ENCODE data around the gene ZNF282. TPM values are rescaled to one million over a fixed set of nuclear protein-coding genes. Genes with fewer than 3 reads are reported as not detected.

The ZNF282 gene
- total and polyA plus RNA-seq, 9 of the 15 experiments (the other 6 are each of a cell fraction or from before 2014, with no cell fraction given), result 0.76 to 58.6 (median 17.4) TPM

- no peak for TF ChIP-seq RAD51 (IDR thresholded peaks at IDR 0.05; ENCODE audit: borderline replicate concordance, low read depth)
- TF ChIP-seq DIDO1 (tag; IDR thresholded peaks at IDR 0.05; ENCODE audit: low read depth), result no peak
- no peak; the same call in 1 of the 2 replicates for TF ChIP-seq ATF6 (CRISPR knock-in tag; IDR thresholded peaks at IDR 0.05)
- TF ChIP-seq, protein P1, sequence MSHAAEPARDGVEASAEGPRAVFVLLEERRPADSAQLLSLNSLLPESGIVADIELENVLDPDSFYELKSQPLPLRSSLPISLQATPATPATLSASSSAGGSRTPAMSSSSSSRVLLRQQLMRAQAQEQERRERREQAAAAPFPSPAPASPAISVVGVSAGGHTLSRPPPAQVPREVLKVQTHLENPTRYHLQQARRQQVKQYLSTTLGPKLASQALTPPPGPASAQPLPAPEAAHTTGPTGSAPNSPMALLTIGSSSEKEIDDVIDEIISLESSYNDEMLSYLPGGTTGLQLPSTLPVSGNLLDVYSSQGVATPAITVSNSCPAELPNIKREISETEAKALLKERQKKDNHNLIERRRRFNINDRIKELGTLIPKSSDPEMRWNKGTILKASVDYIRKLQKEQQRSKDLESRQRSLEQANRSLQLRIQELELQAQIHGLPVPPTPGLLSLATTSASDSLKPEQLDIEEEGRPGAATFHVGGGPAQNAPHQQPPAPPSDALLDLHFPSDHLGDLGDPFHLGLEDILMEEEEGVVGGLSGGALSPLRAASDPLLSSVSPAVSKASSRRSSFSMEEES (CRISPR knock-in tag; IDR thresholded peaks at IDR 0.05), result no peak
- TF ChIP-seq ZBTB8A (IDR thresholded peaks at IDR 0.05; ENCODE audit: partially characterized antibody), result no peak
- no peak for TF ChIP-seq HDAC3 (IDR thresholded peaks at IDR 0.05; ENCODE audit: borderline replicate concordance, partially characterized antibody)
- no peak for TF ChIP-seq CBX8 (IDR thresholded peaks at IDR 0.05; ENCODE audit: borderline replicate concordance, extremely low read depth, low read depth, low read length, poor library complexity, severe bottlenecking)
- no peak for TF ChIP-seq ZNF253 (CRISPR knock-in tag; conservative IDR thresholded peaks at IDR 0.05)
- TF ChIP-seq FOXK2 (conservative IDR thresholded peaks at IDR 0.05 in 1 of 2, IDR thresholded peaks at IDR 0.05 in 1 of 2; ENCODE audit: low read depth in 2 of 2), result no peak
- peak; percentile 88 for TF ChIP-seq RB1 (IDR thresholded peaks at IDR 0.05; ENCODE audit: low read depth)
- TF ChIP-seq MYC (IDR thresholded peaks at IDR 0.05; ENCODE audit: low read depth, low read length), result peak; percentile 96
- no peak for TF ChIP-seq MYC (CRISPR knock-in tag; IDR thresholded peaks at IDR 0.05; ENCODE audit: borderline replicate concordance, low read depth)
- TF ChIP-seq ZKSCAN1 (IDR thresholded peaks at IDR 0.05; ENCODE audit: low read depth, low read length), result no peak
- no peak for TF ChIP-seq ZNF280B (CRISPR knock-in tag; IDR thresholded peaks at IDR 0.05)
- no peak for TF ChIP-seq ZNF445 (CRISPR knock-in tag; IDR thresholded peaks at IDR 0.05; ENCODE audit: low read depth)
- no peak for TF ChIP-seq SPI1 (IDR thresholded peaks at IDR 0.05; ENCODE audit: borderline replicate concordance, low read depth, low read length)
- peak; percentile 65 for TF ChIP-seq SMAD4 (CRISPR knock-in tag; conservative IDR thresholded peaks at IDR 0.05)
- no peak for TF ChIP-seq ZNF184 (CRISPR knock-in tag; IDR thresholded peaks at IDR 0.05)
- TF ChIP-seq PTBP1 (IDR thresholded peaks at IDR 0.05; ENCODE audit: low read depth, low read length), result no peak
- peak; percentile 40 to 49; a peak in 2 of 4 replicates for TF ChIP-seq NRF1 (conservative IDR thresholded peaks at IDR 0.05 in 1 of 2, IDR thresholded peaks at IDR 0.05 in 1 of 2)
- TF ChIP-seq ZNF280A (IDR thresholded peaks at IDR 0.05; ENCODE audit: low read depth, partially characterized antibody), result no peak
Measured at GRCh38 chr7:149261829-149262617, 66.7 kb downstream of the ZNF282 start, which contains the start of gene ZNF783 (continued).
